Measurements from ENCODE around the gene REN. TPM values are rescaled to one million over a fixed set of nuclear protein-coding genes. Genes with fewer than 3 reads are reported as not detected.

REN gene
- total and polyA plus RNA-seq, 2 of the 13 experiments (the other 11 are each of a cell fraction or from before 2014, with no cell fraction given) = not detected

- TF ChIP-seq ZNF142 (CRISPR knock-in tag; IDR thresholded peaks at IDR 0.05) (no peak), GATA4 (IDR thresholded peaks at IDR 0.05; ENCODE audit: borderline replicate concordance, low read depth) (no peak), NFRKB (IDR thresholded peaks at IDR 0.05) (no peak), FIP1L1 (IDR thresholded peaks at IDR 0.05; ENCODE audit: borderline replicate concordance, insufficient read depth, low read depth, low read length) (no peak), LCORL (IDR thresholded peaks at IDR 0.05) (no peak), LCORL (CRISPR knock-in tag; IDR thresholded peaks at IDR 0.05) (no peak), ZNF709 (CRISPR knock-in tag; IDR thresholded peaks at IDR 0.05) (no peak), ZNF124 (CRISPR knock-in tag; IDR thresholded peaks at IDR 0.05) (no peak)
Observed at GRCh38 chr1:204110894-204111633, 55.1 kb downstream of the REN start (continued).

Data from HepG2 (cell line).